NT2/D1 (cell line): ENCODE data around the gene OSBPL7.

Experiments
- DNase-seq: peaks from one replicate; pipeline ENCODE4 v3.0.0-alpha.2; 2011; ENCODE audit warnings: low read depth, low spot score
- H3K27me3 ChIP-seq: 2 replicates; pipeline ENCODE4 v1.6.0; 2011; ENCODE audit warnings: mild to moderate bottlenecking; ENCODE audit not compliant: insufficient read length, insufficient read depth
- H3K36me3 ChIP-seq: 2 replicates; pipeline ENCODE4 v1.6.1; 2011; ENCODE audit warnings: mild to moderate bottlenecking, low read length, mixed read lengths; ENCODE audit not compliant: insufficient read depth, insufficient read length
- H3K4me1 ChIP-seq: 2 replicates; pipeline ENCODE4 v1.5.1; 2011; ENCODE audit not compliant: insufficient read depth, insufficient read length
- H3K4me3 ChIP-seq: 2 replicates; pipeline ENCODE4 v1.5.1; 2011; ENCODE audit warnings: low read depth; ENCODE audit not compliant: insufficient read length
- H3K9ac ChIP-seq: 2 replicates; pipeline ENCODE4 v1.6.0; 2011; ENCODE audit warnings: low read depth; ENCODE audit not compliant: insufficient read length
- H3K9me3 ChIP-seq: 2 replicates; pipeline ENCODE4 v1.5.1; 2011; ENCODE audit warnings: mild to moderate bottlenecking, low read length; ENCODE audit not compliant: insufficient read depth
- SUZ12 ChIP-seq: IDR thresholded peaks from 2 replicates; pipeline ENCODE4 v1.6.1; 2011; ENCODE audit not compliant: insufficient read length, insufficient read depth; ENCODE audit errors: extremely low read depth
- YY1 ChIP-seq: IDR thresholded peaks from 2 replicates; pipeline ENCODE4 v1.6.1; 2011; ENCODE audit not compliant: insufficient read length, insufficient read depth
- ZNF274 ChIP-seq: IDR thresholded peaks from 2 replicates; pipeline ENCODE4 v1.6.1; 2011; ENCODE audit warnings: mild to moderate bottlenecking, low read depth, low read length

The OSBPL7 gene

DNA sequence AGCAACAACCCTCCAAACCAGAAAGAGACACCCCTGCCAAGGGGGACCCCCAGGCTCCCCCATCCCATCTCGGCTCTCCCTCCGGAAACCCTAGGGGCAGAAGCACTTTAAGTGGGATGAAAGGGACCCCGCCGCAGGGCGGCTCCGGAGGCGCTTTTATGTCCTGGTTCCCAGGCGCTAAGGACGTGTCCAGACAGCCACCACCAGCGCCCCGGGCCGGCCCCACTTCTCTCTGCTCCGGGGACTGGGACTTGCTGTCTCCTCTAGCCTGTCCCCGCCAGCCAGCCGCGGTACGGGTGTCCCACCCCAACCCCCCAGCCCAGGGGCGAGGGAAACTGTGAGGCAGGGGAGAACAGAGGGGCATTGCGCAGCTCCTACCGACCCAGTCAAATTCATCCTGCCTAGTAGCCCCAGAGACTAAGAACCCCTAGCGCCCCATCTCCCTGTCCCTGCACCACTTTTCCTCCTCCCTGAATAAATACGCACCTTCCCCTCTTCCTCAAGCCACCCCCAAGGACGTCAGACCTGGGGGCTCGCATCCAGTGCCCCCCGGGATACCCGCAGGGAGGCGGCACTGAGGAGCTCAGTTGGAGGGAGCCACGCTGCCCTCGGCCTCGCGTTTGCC, 25.2 kb upstream of the OSBPL7 start:
- peaks cover 34% of the 10 kb centered on the region for H3K27me3 ChIP-seq
- H3K9ac ChIP-seq = peak overlapping the region; percentile 36
- peaks cover 6% of the 10 kb centered on the region for H3K36me3 ChIP-seq
- no peak for TF ChIP-seq ZNF274
- TF ChIP-seq SUZ12 = no peak
- TF ChIP-seq YY1 = no peak
- DNase-seq = no peak
- no peak overlapping the region for H3K4me3 ChIP-seq
- H3K9me3 ChIP-seq = no peaks in the 10 kb centered on the region
- peaks cover 28% of the 10 kb centered on the region for H3K4me1 ChIP-seq

GRCh38 chr17:47845716-47846075, 24.1 kb upstream of the OSBPL7 start:
- H3K4me3 ChIP-seq = no peak overlapping the region
- TF ChIP-seq SUZ12 = no peak
- peaks cover 29% of the 10 kb centered on the region for H3K27me3 ChIP-seq
- peaks cover 31% of the 10 kb centered on the region for H3K4me1 ChIP-seq
- H3K9me3 ChIP-seq = no peaks in the 10 kb centered on the region
- DNase-seq = no peak
- peaks cover 6% of the 10 kb centered on the region for H3K36me3 ChIP-seq
- H3K9ac ChIP-seq = no peak overlapping the region

- Histone ChIP-seq H3K4me1 (peaks cover 34% of the 10 kb centered on the region), H3K9ac (no peak overlapping the region), H3K9me3 (no peaks in the 10 kb centered on the region), H3K4me3 (no peak overlapping the region), H3K27me3 (peaks cover 22% of the 10 kb centered on the region), H3K36me3 (peaks cover 6% of the 10 kb centered on the region)
- no peak for DNase-seq
- TF ChIP-seq SUZ12 (no peak), YY1 (no peak), ZNF274 (no peak)
Measured at GRCh38 chr17:47844814-47845715, 23.5 kb upstream of the OSBPL7 start.

- no peak for DNase-seq
- Histone ChIP-seq H3K9me3 (no peaks in the 10 kb centered on the region), H3K4me3 (no peak overlapping the region), H3K9ac (no peak overlapping the region), H3K4me1 (peaks cover 28% of the 10 kb centered on the region), H3K27me3 (peaks cover 14% of the 10 kb centered on the region), H3K36me3 (peaks cover 8% of the 10 kb centered on the region)
- TF ChIP-seq ZNF274 = no peak
- TF ChIP-seq SUZ12 = no peak
- TF ChIP-seq YY1 = no peak
Measured at GRCh38 chr17:47844227-47844626, 22.6 kb upstream of the OSBPL7 start.

GRCh38 chr17:47843391-47843730, 21.8 kb upstream of the OSBPL7 start:
- Histone ChIP-seq H3K9ac (no peak overlapping the region), H3K27me3 (peaks cover 5% of the 10 kb centered on the region), H3K9me3 (no peaks in the 10 kb centered on the region), H3K4me3 (no peak overlapping the region), H3K36me3 (peaks cover 16% of the 10 kb centered on the region), H3K4me1 (peaks cover 27% of the 10 kb centered on the region)
- DNase-seq = no peak
- TF ChIP-seq YY1 (no peak), ZNF274 (no peak), SUZ12 (no peak)

- peak overlapping the region; percentile 27 for H3K9ac ChIP-seq
- no peak for TF ChIP-seq SUZ12
- TF ChIP-seq ZNF274 = no peak
- no peak for TF ChIP-seq YY1
- H3K4me3 ChIP-seq = no peak overlapping the region
- DNase-seq = no peak
- peaks cover 25% of the 10 kb centered on the region for H3K4me1 ChIP-seq
- no peaks in the 10 kb centered on the region for H3K27me3 ChIP-seq
- H3K9me3 ChIP-seq = no peaks in the 10 kb centered on the region
- H3K36me3 ChIP-seq = peaks cover 25% of the 10 kb centered on the region
Measured at GRCh38 chr17:47841488-47842291, 20.1 kb upstream of the OSBPL7 start.
